ENCODE results near the gene PTH1R.
A peak's percentile ranks its signal among the peaks of the same experiment; 100 is the strongest.

PTH1R gene

GRCh38 chr3:46865031-46865507, 12.5 kb upstream of the PTH1R start:
- DNase-seq, result no peak

GRCh38 chr3:46865546-46865945, 12.0 kb upstream of the PTH1R start:
- no peak for DNase-seq

- no peak for DNase-seq
These were observed 11.4 kb upstream of the PTH1R start for GRCh38 chr3:46866032-46866595.

GRCh38 chr3:46866720-46867549, 10.6 kb upstream of the PTH1R start:
- DNase-seq, result peak; percentile 67 to 85

GRCh38 chr3:46867550-46867898, 10.0 kb upstream of the PTH1R start:
- no peak for DNase-seq

GRCh38 chr3:46868287-46868686, 9.2 kb upstream of the PTH1R start:
- DNase-seq, result no peak

- no peak for DNase-seq
These were observed 8.6 kb upstream of the PTH1R start for GRCh38 chr3:46868948-46869347.

- DNase-seq, result no peak
These were observed 8.1 kb upstream of the PTH1R start for GRCh38 chr3:46869440-46869839.

- no peak for DNase-seq
These were observed 6.9 kb upstream of the PTH1R start for GRCh38 chr3:46870651-46871050.

- no peak for DNase-seq
These were observed 6.3 kb upstream of the PTH1R start for GRCh38 chr3:46871222-46871621.

- peak in 1 of 2 experiments; percentile 9 for DNase-seq
These were observed 4.0 kb upstream of the PTH1R start for GRCh38 chr3:46873521-46873920.

GRCh38 chr3:46874430-46874829, 3.1 kb upstream of the PTH1R start:
- no peak for DNase-seq

GRCh38 chr3:46875560-46875959, 2.0 kb upstream of the PTH1R start:
- DNase-seq, result no peak

- no peak for DNase-seq
These were observed 914 bp upstream of the PTH1R start for GRCh38 chr3:46876313-46877300.

GRCh38 chr3:46878781-46879436, 1.4 kb downstream of the PTH1R start:
- no peak for DNase-seq

GRCh38 chr3:46880884-46881595, 3.5 kb downstream of the PTH1R start:
- no peak for DNase-seq

- peak in 1 of 2 experiments; percentile 19 for DNase-seq
These were observed 4.3 kb downstream of the PTH1R start for GRCh38 chr3:46881596-46882376.

- DNase-seq, result no peak
These were observed 5.0 kb downstream of the PTH1R start for GRCh38 chr3:46882377-46883053.

- DNase-seq, result no peak
These were observed 5.7 kb downstream of the PTH1R start for GRCh38 chr3:46883054-46883829.

- DNase-seq, result no peak
These were observed 6.3 kb downstream of the PTH1R start for GRCh38 chr3:46883830-46884185.
